ENCODE results near the gene CDH15. TPM values are rescaled to one million over a fixed set of nuclear protein-coding genes. Genes with fewer than 3 reads are reported as not detected.

CDH15 gene
- total and polyA plus RNA-seq, 9 of the 15 experiments (the other 6 are each of a cell fraction or from before 2014, with no cell fraction given): 0.07 to 0.18 TPM; not detected in 7

DNA sequence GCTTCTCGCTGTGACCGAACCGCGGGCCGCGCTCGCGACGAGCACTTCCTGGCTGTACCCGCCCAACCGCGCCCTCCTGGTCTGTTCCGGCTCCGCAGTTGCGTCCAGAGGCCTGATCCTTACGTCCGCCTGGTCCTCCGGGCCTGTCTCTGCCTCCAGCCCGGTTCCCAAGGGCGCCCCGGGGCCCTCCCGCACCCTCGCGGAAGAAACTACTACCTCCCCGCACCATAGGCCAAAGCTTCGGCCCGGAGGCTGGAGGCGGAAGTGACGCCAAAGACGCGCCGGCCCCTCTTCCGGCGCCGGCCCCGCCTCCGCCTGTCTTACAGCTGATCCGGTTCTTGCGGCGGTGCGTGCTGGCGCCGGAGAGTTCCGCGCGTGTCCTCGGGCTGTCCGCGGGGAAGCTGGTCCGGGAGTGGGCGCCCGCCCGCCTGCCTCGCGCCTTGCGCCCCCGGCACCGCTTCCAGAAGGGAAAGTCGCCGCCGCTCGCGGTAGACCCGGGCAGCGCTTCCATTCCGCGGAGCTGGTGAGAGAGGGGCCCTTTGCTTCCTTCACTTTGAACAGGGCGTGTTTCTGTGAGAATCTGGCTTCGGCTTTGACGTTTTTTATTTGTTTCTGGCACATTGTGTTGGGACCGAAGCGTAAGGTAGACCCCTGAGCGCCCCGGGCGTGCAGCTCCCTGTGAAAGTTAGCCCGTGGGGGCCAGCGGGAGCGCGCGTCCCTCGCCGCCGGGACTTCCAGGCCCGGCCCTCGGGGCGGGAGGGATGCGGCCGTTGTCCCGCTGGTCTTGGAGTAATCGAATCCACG is 46.0 kb downstream of the CDH15 start, which contains the start of gene ZNF778:
Gene ZNF778 (plus strand): TSS at position 316 of the 804 bp plus-strand sequence. CDS start 3,425 bp downstream, outside the sequence.
- in situ Hi-C loops (cut with MboI): loop anchor here (10.0 kb wide), 1 partner anchor 403 kb away; the partner anchor contains the start of gene APRT
- ChIA-PET CTCF (ENCODE audit: low intra/inter-chr PET ratio) (interaction anchor here (0.6 to 1.1 kb wide), 3 partner anchors 32 to 431 kb away, joined by 3 to 4 read pairs (median 3); no protein-coding TSS in a partner anchor), POLR2A (interaction anchor here (0.6 to 1.0 kb wide), 5 partner anchors 11 to 389 kb away, joined by 3 read pairs; no protein-coding TSS in a partner anchor)
- H3K9ac ChIP-seq (ENCODE audit: insufficient read depth in 1 of 2, low read depth in 2 of 2, low read length in 2 of 2): peak within 1 kb of the TSS; percentile 76 to 99
- H3K4me3 ChIP-seq: peak within 1 kb of the TSS; percentile 90
- no peaks in the 10 kb centered on the region; the same call in 1 of the 2 replicates for H3K9me3 ChIP-seq (replicated peaks; ENCODE audit: control insufficient read depth, insufficient read depth, low read depth, low read length)
- DNase-seq (ENCODE audit: extremely low read depth in 1 of 4, low spot score in 3 of 4) (peak; percentile 88 to 92 (median 88)), ATAC-seq (peak; percentile 80), FAIRE-seq (no peak)
- no peaks in the 10 kb centered on the region for H3K9me1 ChIP-seq (ENCODE audit: control insufficient read depth, insufficient read depth, low read length)
- peaks cover 34% of the 10 kb centered on the region for H3K79me2 ChIP-seq (ENCODE audit: control insufficient read depth, insufficient read depth, low read length)
- H3K27me3 ChIP-seq (ENCODE audit: control insufficient read depth in 2 of 2, insufficient read depth in 2 of 2, low read length in 2 of 2): no peaks in the 10 kb centered on the region
- WGBS (ENCODE audit: insufficient coverage, low coverage, missing lambda C conversion rate): under 1% methylated on average over 82 of the region's 91 CpGs
- H3K4me2 ChIP-seq (ENCODE audit: insufficient read depth, low read length): peak within 1 kb of the TSS; percentile 72
- H3K36me3 ChIP-seq (ENCODE audit: control insufficient read depth, insufficient read depth, low read length): peaks cover 29% of the 10 kb centered on the region
- intact Hi-C loops (cut with micrococcal nuclease): loop anchor here (2.0 to 5.0 kb wide), 4 partner anchors 23 to 405 kb away; partner anchors contain the start of genes CDH15 and SPG7
- peak within 1 kb of the TSS; percentile 89 for H2AFZ ChIP-seq (ENCODE audit: low read depth, low read length)
- H3K27ac ChIP-seq (ENCODE audit: extremely low read depth, low read depth, low read length): peak within 1 kb of the TSS; percentile 78
- H3K4me1 ChIP-seq (replicated peaks in 1 of 2; ENCODE audit: control insufficient read depth in 2 of 2, insufficient read depth in 2 of 2, low read length in 2 of 2): peaks cover 20 to 31% of the 10 kb centered on the region in 2 experiments; a peak in 4 of 5 replicates
- H4K20me1 ChIP-seq (replicated peaks; ENCODE audit: control insufficient read depth, insufficient read depth, low read length): no peaks in the 10 kb centered on the region; the same call in 1 of the 2 replicates
- BruUV-seq (replicated peaks): TSS peak; percentile 64
- TF ChIP-seq ARID1B (IDR thresholded peaks at IDR 0.05) (no peak; the same call in 1 of the 2 replicates), HMGXB4 (CRISPR knock-in tag; IDR thresholded peaks at IDR 0.05) (peak; percentile 45; the same call in 1 of the 2 replicates), KAT7 (CRISPR knock-in tag; IDR thresholded peaks at IDR 0.05; ENCODE audit: borderline replicate concordance) (peak; percentile 83; the same call in 1 of the 2 replicates), SMAD4 (CRISPR knock-in tag; conservative IDR thresholded peaks at IDR 0.05) (peak; percentile 32; the same call in 1 of the 2 replicates), RFX7 (CRISPR knock-in tag; IDR thresholded peaks at IDR 0.05) (no peak), LCOR (CRISPR knock-in tag; IDR thresholded peaks at IDR 0.05) (peak; percentile 92), GTF2E2 (tag; IDR thresholded peaks at IDR 0.05) (0 out of 2 replicates have a peak, but pooled peaks have one; percentile 48), UBTF (IDR thresholded peaks at IDR 0.05; ENCODE audit: borderline replicate concordance in 1 of 2, low read depth in 2 of 2, low read length in 2 of 2) (peak; percentile 30 to 58; a peak in 1 of 4 replicates), HINFP (tag; conservative IDR thresholded peaks at IDR 0.05; ENCODE audit: low read depth) (no peak), CCNT2 (IDR thresholded peaks at IDR 0.05; ENCODE audit: borderline replicate concordance, extremely low read depth, insufficient read length, low read depth, low read length) (peak; percentile 62), HNRNPLL (IDR thresholded peaks at IDR 0.05; ENCODE audit: low read depth, low read length, poor library complexity, severe bottlenecking) (peak; percentile 28), PYGO2 (tag; IDR thresholded peaks at IDR 0.05) (no peak), RB1 (IDR thresholded peaks at IDR 0.05; ENCODE audit: low read depth) (peak; percentile 29; the same call in 1 of the 2 replicates), MEF2A (IDR thresholded peaks at IDR 0.05; ENCODE audit: control insufficient read depth, low read depth, low read length) (no peak)

Measured in K562 (cell line).